ENCODE measurements around the gene NCEH1. TPM values are rescaled to one million over a fixed set of nuclear protein-coding genes. Genes with fewer than 3 reads are reported as not detected.

Gene NCEH1
- total and polyA plus RNA-seq, 2 experiments from 2014 or later: 1.8 to 4.9 TPM

- no peak overlapping the region for H3K4me2 ChIP-seq
- H3F3A ChIP-seq (replicated peaks; ENCODE audit: low read depth): no peaks in the 10 kb centered on the region
- no peak overlapping the region for H3K27ac Mint-ChIP-seq
- H3K36me3 Mint-ChIP-seq (ENCODE audit: low read depth): no peaks in the 10 kb centered on the region
- H3K9me2 ChIP-seq (ENCODE audit: insufficient read depth): 0 out of 2 replicates have a peak, but pooled peaks cover 9% of the 10 kb centered on the region
- no peak for TF ChIP-seq NANOG (IDR thresholded peaks at IDR 0.05; ENCODE audit: borderline replicate concordance)
- TF ChIP-seq ETS1 (IDR thresholded peaks at IDR 0.05): no peak
- no peak for TF ChIP-seq CTCF (conservative IDR thresholded peaks at IDR 0.05; ENCODE audit: low read depth in 2 of 2)
- TF ChIP-seq ZNF114 (CRISPR knock-in tag; IDR thresholded peaks at IDR 0.05): no peak
- no peak for TF ChIP-seq CREB1 (CRISPR knock-in tag; IDR thresholded peaks at IDR 0.05; ENCODE audit: low read depth)
- no peak for TF ChIP-seq STAT1 (IDR thresholded peaks at IDR 0.05; ENCODE audit: unreplicated experiment)
- ATAC-seq (no peak), DNase-seq (ENCODE audit: low spot score) (no peak)
- H4K20me1 ChIP-seq (replicated peaks; ENCODE audit: insufficient read depth): no peaks in the 10 kb centered on the region; the same call in 1 of the 2 replicates
- H3K4me3 ChIP-seq: no peak overlapping the region
- no peaks in the 10 kb centered on the region for H3K79me2 ChIP-seq (replicated peaks; ENCODE audit: insufficient read depth)
- H3K36me3 ChIP-seq (ENCODE audit: insufficient read depth): no peaks in the 10 kb centered on the region
- no peak overlapping the region for H3K4me3 Mint-ChIP-seq
- H3K9me3 Mint-ChIP-seq: no peaks in the 10 kb centered on the region; the same call in 2 of the 3 replicates
- H3K4me1 ChIP-seq (ENCODE audit: insufficient read depth): peaks cover 12% of the 10 kb centered on the region
- peaks cover 2% of the 10 kb centered on the region for H3K27me3 Mint-ChIP-seq (ENCODE audit: insufficient read depth, low read depth, poor library complexity)
- no peak overlapping the region for H2AFZ ChIP-seq
- H3K27ac ChIP-seq (ENCODE audit: low read depth): no peak overlapping the region
- no peaks in the 10 kb centered on the region for H3K27me3 ChIP-seq (ENCODE audit: insufficient read depth)
- H3K4me1 Mint-ChIP-seq: peaks cover 12% of the 10 kb centered on the region; the same call in 2 of the 3 replicates
These were observed 55.5 kb downstream of the NCEH1 start for GRCh38 chr3:172655388-172655787.

- Histone ChIP-seq H4K20me1 (replicated peaks; ENCODE audit: insufficient read depth) (no peaks in the 10 kb centered on the region; the same call in 1 of the 2 replicates), H3K36me3 (ENCODE audit: insufficient read depth) (no peaks in the 10 kb centered on the region), H3K79me2 (replicated peaks; ENCODE audit: insufficient read depth) (no peaks in the 10 kb centered on the region), H3K4me1 (ENCODE audit: insufficient read depth) (peaks cover 12% of the 10 kb centered on the region), H3K4me2 (no peak overlapping the region), H3K4me3 (no peak overlapping the region), H3K27ac (ENCODE audit: low read depth) (no peak overlapping the region), H3K27me3 (ENCODE audit: insufficient read depth) (no peaks in the 10 kb centered on the region), H3F3A (replicated peaks; ENCODE audit: low read depth) (no peaks in the 10 kb centered on the region), H3K9me2 (ENCODE audit: insufficient read depth) (0 out of 2 replicates have a peak, but pooled peaks cover 9% of the 10 kb centered on the region), H2AFZ (no peak overlapping the region)
- Mint-ChIP-seq H3K27me3 (ENCODE audit: insufficient read depth, low read depth, poor library complexity) (peaks cover 2% of the 10 kb centered on the region), H3K4me3 (no peak overlapping the region), H3K4me1 (peaks cover 12% of the 10 kb centered on the region; the same call in 2 of the 3 replicates), H3K9me3 (no peaks in the 10 kb centered on the region), H3K27ac (no peak overlapping the region), H3K36me3 (ENCODE audit: low read depth) (no peaks in the 10 kb centered on the region)
- DNase-seq (ENCODE audit: low spot score) (no peak), ATAC-seq (no peak)
- TF ChIP-seq CTCF (conservative IDR thresholded peaks at IDR 0.05; ENCODE audit: low read depth in 2 of 2) (no peak), ETS1 (IDR thresholded peaks at IDR 0.05) (no peak), EZH2 (IDR thresholded peaks at IDR 0.05; ENCODE audit: low read depth, unreplicated experiment) (no peak), REST (IDR thresholded peaks at IDR 0.05; ENCODE audit: unreplicated experiment) (no peak), POLR2AphosphoS5 (IDR thresholded peaks at IDR 0.05; ENCODE audit: low read depth) (no peak), NANOG (IDR thresholded peaks at IDR 0.05; ENCODE audit: borderline replicate concordance) (no peak), EZH2phosphoT487 (IDR thresholded peaks at IDR 0.05; ENCODE audit: unreplicated experiment) (no peak), ZNF331 (CRISPR knock-in tag; IDR thresholded peaks at IDR 0.05; ENCODE audit: low read depth) (no peak), ZNF114 (CRISPR knock-in tag; IDR thresholded peaks at IDR 0.05) (no peak)
These were observed 56.4 kb downstream of the NCEH1 start for GRCh38 chr3:172654470-172654869.
